OCI-LY7 (cell line): ENCODE results near the gene CPPED1.

Experiments used
- EZH2phosphoT487 ChIP-seq: fragments of 200-600 bp; sonication (generic); IDR thresholded peaks from 2 replicates; pipeline ENCODE4 v1.6.1; 2018; ENCODE audit warnings: low read depth, borderline replicate concordance, mild to moderate bottlenecking, mixed run types, antibody characterized with exemption, low read length, moderate library complexity, mixed read lengths
- TF ChIP-seq, protein P1 (sequence below): fragments of 200-600 bp; sonication (generic); conservative IDR thresholded peaks from 2 replicates; pipeline ENCODE4 v1.5.1; 2014; ENCODE audit warnings: mild to moderate bottlenecking, antibody characterized with exemption, low read length, moderate library complexity, mixed read lengths

DNA sequence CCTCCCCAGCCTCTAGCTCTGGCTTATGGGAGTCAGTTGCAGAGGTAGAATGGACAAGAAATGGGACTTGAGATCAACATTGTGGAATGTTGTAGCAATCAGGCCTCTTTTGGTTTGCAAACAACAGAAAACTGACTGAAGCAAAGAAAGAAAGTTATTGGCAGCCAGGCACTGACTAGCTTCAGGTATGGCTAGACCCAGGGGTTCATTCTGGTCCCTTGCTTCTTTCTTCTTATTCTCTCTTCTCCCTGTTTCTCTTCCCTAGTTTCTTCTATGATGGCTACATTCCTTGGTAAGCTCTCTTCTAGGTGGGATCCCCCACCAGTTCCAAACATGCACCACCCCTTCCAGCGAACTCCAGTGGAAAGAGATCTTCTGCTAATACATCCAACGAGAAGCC is 154.3 kb downstream of the CPPED1 start:
- TF ChIP-seq, protein P1, sequence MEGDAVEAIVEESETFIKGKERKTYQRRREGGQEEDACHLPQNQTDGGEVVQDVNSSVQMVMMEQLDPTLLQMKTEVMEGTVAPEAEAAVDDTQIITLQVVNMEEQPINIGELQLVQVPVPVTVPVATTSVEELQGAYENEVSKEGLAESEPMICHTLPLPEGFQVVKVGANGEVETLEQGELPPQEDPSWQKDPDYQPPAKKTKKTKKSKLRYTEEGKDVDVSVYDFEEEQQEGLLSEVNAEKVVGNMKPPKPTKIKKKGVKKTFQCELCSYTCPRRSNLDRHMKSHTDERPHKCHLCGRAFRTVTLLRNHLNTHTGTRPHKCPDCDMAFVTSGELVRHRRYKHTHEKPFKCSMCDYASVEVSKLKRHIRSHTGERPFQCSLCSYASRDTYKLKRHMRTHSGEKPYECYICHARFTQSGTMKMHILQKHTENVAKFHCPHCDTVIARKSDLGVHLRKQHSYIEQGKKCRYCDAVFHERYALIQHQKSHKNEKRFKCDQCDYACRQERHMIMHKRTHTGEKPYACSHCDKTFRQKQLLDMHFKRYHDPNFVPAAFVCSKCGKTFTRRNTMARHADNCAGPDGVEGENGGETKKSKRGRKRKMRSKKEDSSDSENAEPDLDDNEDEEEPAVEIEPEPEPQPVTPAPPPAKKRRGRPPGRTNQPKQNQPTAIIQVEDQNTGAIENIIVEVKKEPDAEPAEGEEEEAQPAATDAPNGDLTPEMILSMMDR, result no peak
- TF ChIP-seq EZH2phosphoT487, result no peak
